Islet precursor cell (in vitro differentiated cells): ENCODE data around the gene SYT8.

Source experiments
- DNase-seq: peaks from one replicate; pipeline ENCODE4 v3.0.0-alpha.2; 2018

SYT8 gene

GRCh38 chr11:1834062-1834610 lies 654 bp upstream of the SYT8 start:
- peak; percentile 93 for DNase-seq

- DNase-seq: no peak
Observed at GRCh38 chr11:1835671-1836010, 851 bp downstream of the SYT8 start.

- DNase-seq: no peak
Observed at GRCh38 chr11:1836011-1836945, 1.5 kb downstream of the SYT8 start.

- no peak for DNase-seq
Observed at GRCh38 chr11:1837171-1838076, 2.6 kb downstream of the SYT8 start.

- DNase-seq: no peak
Observed at GRCh38 chr11:1838077-1838425, 3.3 kb downstream of the SYT8 start.

- DNase-seq: no peak
Observed at GRCh38 chr11:1838426-1839144, 3.8 kb downstream of the SYT8 start, which contains the start of gene TNNI2. Gene TNNI2, plus strand, starts transcription at chr11:1838981. Its CDS starts 716 bp downstream, at chr11:1839697.

- no peak for DNase-seq
Observed at GRCh38 chr11:1839204-1839923, 4.6 kb downstream of the SYT8 start.

- DNase-seq: no peak
Observed at GRCh38 chr11:1839924-1840779, 5.4 kb downstream of the SYT8 start.

- DNase-seq: no peak
Observed at GRCh38 chr11:1840780-1841480, 6.1 kb downstream of the SYT8 start.

- no peak for DNase-seq
Observed at GRCh38 chr11:1841511-1842148, 6.8 kb downstream of the SYT8 start.

GRCh38 chr11:1842149-1843097 lies 7.6 kb downstream of the SYT8 start:
- DNase-seq: no peak

GRCh38 chr11:1843098-1843473 lies 8.3 kb downstream of the SYT8 start:
- DNase-seq: no peak

- DNase-seq: no peak
Observed at GRCh38 chr11:1843796-1844195, 9.0 kb downstream of the SYT8 start.

- DNase-seq: no peak
Observed at GRCh38 chr11:1844221-1845094, 9.7 kb downstream of the SYT8 start.

- no peak for DNase-seq
Observed at GRCh38 chr11:1845095-1845429, 10.3 kb downstream of the SYT8 start.

- no peak for DNase-seq
Observed at GRCh38 chr11:1845561-1846452, 11.0 kb downstream of the SYT8 start.

- no peak for DNase-seq
Observed at GRCh38 chr11:1846453-1846932, 11.7 kb downstream of the SYT8 start.
